Testis (tissue), 3 donors: ENCODE measurements around the gene PKD2L2. TPM values are rescaled to one million over a fixed set of nuclear protein-coding genes. Genes with fewer than 3 reads are reported as not detected.

Experiments used
- DNase-seq: peaks from one replicate; pipeline ENCODE4 v3.0.0-alpha.2; 2019
- H3K27ac ChIP-seq, 2 donors: fragments of 200-600 bp; sonication (generic); one replicate each; pipeline ENCODE4 v1.5.1; 2019
- H3K27me3 ChIP-seq: fragments of 200-600 bp; sonication (generic); one replicate; pipeline ENCODE4 v1.5.1; 2019
- H3K36me3 ChIP-seq: fragments of 200-600 bp; sonication (generic); one replicate; pipeline ENCODE4 v1.5.1; 2017; ENCODE audit warnings: low read depth; ENCODE audit errors: missing control alignments
- H3K4me1 ChIP-seq: fragments of 200-600 bp; sonication (generic); one replicate; pipeline ENCODE4 v1.5.1; 2019
- H3K4me3 ChIP-seq, 2 donors: fragments of 200-600 bp; sonication (generic); one replicate each; pipeline ENCODE4 v1.5.1; 2017 to 2019
- H3K9me3 ChIP-seq: fragments of 200-600 bp; sonication (generic); one replicate; pipeline ENCODE4 v1.5.1; 2017
- POLR2A ChIP-seq: fragments of 450-650 bp; IDR thresholded peaks from one replicate; pipeline ENCODE4 v1.6.1; 2017; ENCODE audit warnings: antibody characterized with exemption, mild to moderate bottlenecking, moderate library complexity
- WGBS, 2 donors: methylation state at CpG; one replicate each; pipeline ENCODE4 v1.1.5; 2018; 5-methylcytosine and 5-hydroxymethylcytosine counted together
- intact Hi-C: fragments of 100-400 bp; cut with DNase I; formaldehyde crosslinking; loops from one replicate; pipeline ENCODE4 v1.15.1; 2023; ENCODE audit warnings: low total_unique reads
- polyA plus RNA-seq: library from polyadenylated mRNA; stranded (reverse); fragments of 350-450 nt; fragmentation: Illumina TruSeq; extraction: RNeasy Lipid Tissue Mini Kit (QIAGEN cat#74804); gene quantifications from one replicate; pipeline ENCODE4 v1.2.3, GENCODE V29; 2014; ENCODE audit warnings: low read depth, low replicate concordance; ENCODE audit not compliant: insufficient read depth
- total RNA-seq, 2 donors: library from RNA; depleted of rRNA; stranded (reverse); fragments of >200 nt; gene quantifications; one replicate each; pipeline ENCODE4 v1.2.3, GENCODE V29; 2016
- TF ChIP-seq, protein P1 (sequence below), 3 experiments: fragments of 450-650 bp in 2 of 3; fragments of 200-600 bp in 1 of 3; sonication (generic) in 1 of 3; IDR thresholded peaks; one replicate each; pipeline ENCODE4 v1.5.1; 2016 to 2019; ENCODE audit warnings: antibody characterized with exemption in 3 of 3, mild to moderate bottlenecking in 2 of 3, moderate library complexity in 1 of 3

PKD2L2 gene
- total and polyA plus RNA-seq, 3 donors from 2014 or later: 2.0 to 23.4 (median 7.4) TPM

DNA sequence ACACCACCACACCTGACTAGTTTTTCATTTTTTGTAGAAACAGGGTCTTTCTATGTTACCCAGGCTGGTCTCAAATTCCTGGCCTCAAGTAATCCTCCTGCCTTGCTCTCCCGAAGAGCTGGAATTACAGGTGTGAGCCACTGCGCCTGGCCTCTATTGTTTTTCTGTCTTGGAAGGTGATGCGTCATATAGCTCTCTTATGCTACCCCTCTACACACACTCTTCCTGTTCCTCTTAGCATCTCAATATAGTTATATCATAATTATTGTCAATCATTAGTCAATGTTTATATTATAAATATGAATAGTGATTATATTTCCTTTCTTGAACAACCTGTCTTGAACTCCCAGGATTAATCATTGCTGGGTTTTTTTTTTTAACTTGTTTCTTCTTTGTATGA lies 7.3 kb downstream of the PKD2L2 start:
- WGBS, 2 donors: 95 to 96% methylated on average over 3 of the region's 3 CpGs
- peaks cover 12% of the 10 kb centered on the region for H3K4me1 ChIP-seq
- no peaks in the 10 kb centered on the region for H3K9me3 ChIP-seq
- H3K4me3 ChIP-seq: no peak overlapping the region
- no peak for DNase-seq
- intact Hi-C loops: no loop called here
- TF ChIP-seq, protein P1, sequence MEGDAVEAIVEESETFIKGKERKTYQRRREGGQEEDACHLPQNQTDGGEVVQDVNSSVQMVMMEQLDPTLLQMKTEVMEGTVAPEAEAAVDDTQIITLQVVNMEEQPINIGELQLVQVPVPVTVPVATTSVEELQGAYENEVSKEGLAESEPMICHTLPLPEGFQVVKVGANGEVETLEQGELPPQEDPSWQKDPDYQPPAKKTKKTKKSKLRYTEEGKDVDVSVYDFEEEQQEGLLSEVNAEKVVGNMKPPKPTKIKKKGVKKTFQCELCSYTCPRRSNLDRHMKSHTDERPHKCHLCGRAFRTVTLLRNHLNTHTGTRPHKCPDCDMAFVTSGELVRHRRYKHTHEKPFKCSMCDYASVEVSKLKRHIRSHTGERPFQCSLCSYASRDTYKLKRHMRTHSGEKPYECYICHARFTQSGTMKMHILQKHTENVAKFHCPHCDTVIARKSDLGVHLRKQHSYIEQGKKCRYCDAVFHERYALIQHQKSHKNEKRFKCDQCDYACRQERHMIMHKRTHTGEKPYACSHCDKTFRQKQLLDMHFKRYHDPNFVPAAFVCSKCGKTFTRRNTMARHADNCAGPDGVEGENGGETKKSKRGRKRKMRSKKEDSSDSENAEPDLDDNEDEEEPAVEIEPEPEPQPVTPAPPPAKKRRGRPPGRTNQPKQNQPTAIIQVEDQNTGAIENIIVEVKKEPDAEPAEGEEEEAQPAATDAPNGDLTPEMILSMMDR (IDR thresholded peaks at IDR 0.05): no peak
- TF ChIP-seq POLR2A: no peak
- no peaks in the 10 kb centered on the region for H3K36me3 ChIP-seq
- no peak overlapping the region for H3K27ac ChIP-seq
- H3K27me3 ChIP-seq: no peaks in the 10 kb centered on the region

DNA sequence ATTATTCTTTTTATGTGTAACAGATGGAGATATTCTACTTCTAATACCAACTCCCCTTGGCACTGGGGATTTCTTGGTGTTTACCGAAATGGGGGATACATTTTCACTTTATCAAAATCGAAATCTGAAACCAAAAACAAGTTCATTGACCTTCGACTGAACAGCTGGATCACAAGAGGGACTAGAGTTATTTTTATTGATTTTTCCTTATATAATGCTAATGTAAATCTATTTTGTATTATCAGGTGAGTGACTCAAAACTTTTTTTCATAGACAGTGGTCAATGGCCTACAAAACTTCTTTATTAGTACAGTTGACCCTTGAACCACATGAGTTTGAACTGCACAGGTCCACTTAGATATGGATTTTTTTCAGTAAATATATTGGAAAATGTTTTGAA lies 10.2 kb downstream of the PKD2L2 start:
- 86 to 89% methylated on average over 3 of the region's 3 CpGs for WGBS, 2 donors
- Histone ChIP-seq H3K27ac (no peak overlapping the region), H3K4me3 (no peak overlapping the region), H3K27me3 (no peaks in the 10 kb centered on the region), H3K9me3 (no peaks in the 10 kb centered on the region), H3K4me1 (peaks cover 13% of the 10 kb centered on the region), H3K36me3 (no peaks in the 10 kb centered on the region)
- no peak for TF ChIP-seq POLR2A
- TF ChIP-seq, protein P1 (IDR thresholded peaks at IDR 0.05): no peak
- intact Hi-C loops: no loop called here
- no peak for DNase-seq

DNA sequence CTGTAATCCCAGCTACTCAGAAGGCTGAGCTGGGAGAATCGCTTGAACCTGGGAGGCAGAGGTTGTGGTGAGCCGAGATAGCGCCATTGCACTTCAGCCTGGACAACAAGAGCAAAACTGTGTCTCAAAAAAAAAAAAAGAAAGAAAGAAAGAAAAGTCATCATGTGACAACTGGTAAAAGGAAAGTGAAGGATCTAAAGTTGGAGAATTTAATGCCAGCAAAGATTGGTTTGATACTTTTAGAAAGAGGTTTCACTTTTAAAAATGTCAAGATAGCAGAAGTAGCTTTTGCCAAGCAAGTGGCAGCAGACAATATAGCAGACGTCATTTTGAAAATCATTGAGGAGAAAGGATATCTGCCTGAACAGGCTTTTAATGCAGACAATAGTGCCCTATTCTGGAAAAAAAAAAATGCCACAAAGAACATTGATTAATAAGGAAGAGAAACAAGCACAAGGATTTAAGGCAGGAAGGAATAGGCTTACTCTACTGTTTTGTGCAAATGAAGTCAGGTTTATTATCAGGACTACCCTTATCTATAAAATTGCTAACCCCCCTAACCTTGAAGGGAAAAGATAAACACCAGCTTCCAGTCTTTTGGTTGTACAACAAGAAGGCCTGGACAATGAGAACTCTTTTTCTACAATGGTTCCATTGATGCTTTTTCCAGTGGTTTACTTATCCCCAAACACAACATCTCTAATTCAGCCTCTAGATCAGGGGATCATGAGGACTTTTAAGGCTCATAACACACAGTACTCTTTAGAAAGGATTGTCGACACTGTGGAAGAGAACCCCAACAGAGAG lies 12.0 kb downstream of the PKD2L2 start:
- peaks cover 13% of the 10 kb centered on the region for H3K4me1 ChIP-seq
- WGBS, 2 donors: 62 to 65% methylated on average over 5 of the region's 5 CpGs
- H3K27me3 ChIP-seq: no peaks in the 10 kb centered on the region
- DNase-seq: no peak
- H3K9me3 ChIP-seq: no peaks in the 10 kb centered on the region
- H3K4me3 ChIP-seq: no peak overlapping the region
- peak overlapping the region; percentile 21 to 36 for H3K27ac ChIP-seq
- intact Hi-C loops: no loop called here
- no peaks in the 10 kb centered on the region for H3K36me3 ChIP-seq
- TF ChIP-seq, protein P1 (IDR thresholded peaks at IDR 0.05): no peak
- no peak for TF ChIP-seq POLR2A

DNA sequence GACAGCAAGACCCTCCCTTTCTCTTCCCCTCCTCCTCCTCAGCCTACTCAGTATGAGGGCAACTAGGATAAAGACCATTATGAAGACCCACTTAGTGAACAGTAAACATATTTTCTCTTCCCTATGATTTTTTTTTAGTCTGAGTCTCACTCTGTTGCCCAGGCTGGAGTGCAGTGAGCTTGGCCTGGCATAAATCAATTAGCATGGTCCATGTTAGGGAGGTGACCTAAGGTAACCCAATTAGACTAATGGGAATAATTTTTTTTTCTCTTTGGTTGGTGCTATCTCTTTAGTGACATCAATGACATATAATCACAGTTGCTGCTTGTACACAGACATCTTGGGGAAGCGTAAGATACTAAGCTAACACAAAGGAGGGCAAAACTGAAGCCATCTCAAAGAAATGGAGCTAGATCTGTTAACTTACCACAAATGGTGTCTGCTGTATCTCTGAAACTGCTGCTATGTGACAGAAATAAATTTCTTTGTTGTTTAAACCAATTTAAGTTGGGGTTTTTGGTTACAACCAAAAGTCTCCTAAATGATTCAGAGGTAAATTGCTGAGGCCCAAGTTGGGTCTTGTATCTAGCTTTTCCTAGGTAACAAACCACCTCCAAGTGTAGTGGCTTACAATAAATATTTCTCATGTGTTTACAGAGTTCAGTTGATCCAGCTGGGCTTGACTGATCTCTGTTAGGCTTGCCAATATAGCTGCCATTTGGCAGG lies 13.3 kb downstream of the PKD2L2 start:
- intact Hi-C loops: no loop called here
- no peak for TF ChIP-seq POLR2A
- TF ChIP-seq, protein P1 (IDR thresholded peaks at IDR 0.05): no peak
- DNase-seq: no peak
- H3K27me3 ChIP-seq: no peaks in the 10 kb centered on the region
- no peak overlapping the region for H3K27ac ChIP-seq
- peaks cover 13% of the 10 kb centered on the region for H3K4me1 ChIP-seq
- no peaks in the 10 kb centered on the region for H3K36me3 ChIP-seq
- no peak overlapping the region for H3K4me3 ChIP-seq
- 89 to 97% methylated on average over 1 of the region's 1 CpG for WGBS, 2 donors
- no peaks in the 10 kb centered on the region for H3K9me3 ChIP-seq
